Ectodermal cell (in vitro differentiated cells): ENCODE results near the gene TNS3.

Experiments used
- H3K27ac ChIP-seq: 2 replicates; pipeline ENCODE4 v1.7.0; 2013; ENCODE audit warnings: mild to moderate bottlenecking, low read depth, low read length; ENCODE audit not compliant: insufficient read depth, poor library complexity, severe bottlenecking
- H3K27me3 ChIP-seq: 2 replicates; pipeline ENCODE4 v1.7.0; 2013; ENCODE audit warnings: mild to moderate bottlenecking, low read length; ENCODE audit not compliant: insufficient read depth, control insufficient read depth, poor library complexity, severe bottlenecking
- H3K36me3 ChIP-seq: one replicate; pipeline ENCODE4 v1.7.0; 2013; ENCODE audit warnings: low read length; ENCODE audit not compliant: control insufficient read depth, insufficient read depth
- H3K4me1 ChIP-seq: one replicate; pipeline ENCODE4 v1.7.0; 2013; ENCODE audit warnings: low read length; ENCODE audit not compliant: control insufficient read depth, insufficient read depth
- H3K4me3 ChIP-seq: 2 replicates; pipeline ENCODE4 v1.7.0; 2013; ENCODE audit warnings: low read depth, low read length, control low read depth; ENCODE audit not compliant: insufficient read depth
- H3K9me3 ChIP-seq: 2 replicates; pipeline ENCODE4 v1.7.0; 2013; ENCODE audit warnings: mild to moderate bottlenecking, low read length, moderate library complexity; ENCODE audit not compliant: control insufficient read depth
- WGBS, 2 experiments: methylation state at CpG; one replicate each; pipeline ENCODE4 v1.1.7; 2013; ENCODE audit warnings: missing lambda C conversion rate in 2 of 2; 5-methylcytosine and 5-hydroxymethylcytosine counted together

TNS3 gene

GRCh38 chr7:47351233-47352154 lies 230.4 kb downstream of the TNS3 start:
- no peaks in the 10 kb centered on the region for H3K36me3 ChIP-seq
- H3K4me1 ChIP-seq: peaks cover 6% of the 10 kb centered on the region
- no peaks in the 10 kb centered on the region for H3K9me3 ChIP-seq
- H3K27me3 ChIP-seq: no peaks in the 10 kb centered on the region
- H3K4me3 ChIP-seq: no peak overlapping the region
- H3K27ac ChIP-seq: no peak overlapping the region
- 89 to 91% methylated on average over 20 of the region's 20 CpGs for WGBS, 2 experiments

GRCh38 chr7:47350425-47350824 lies 231.5 kb downstream of the TNS3 start:
- H3K4me3 ChIP-seq: no peak overlapping the region
- 88 to 93% methylated on average over 5 of the region's 5 CpGs for WGBS, 2 experiments
- no peaks in the 10 kb centered on the region for H3K36me3 ChIP-seq
- H3K27ac ChIP-seq: no peak overlapping the region
- no peaks in the 10 kb centered on the region for H3K9me3 ChIP-seq
- H3K27me3 ChIP-seq: no peaks in the 10 kb centered on the region
- H3K4me1 ChIP-seq: peaks cover 6% of the 10 kb centered on the region

GRCh38 chr7:47349401-47349800 lies 232.5 kb downstream of the TNS3 start:
- Histone ChIP-seq H3K27ac (no peak overlapping the region), H3K4me3 (no peak overlapping the region), H3K36me3 (no peaks in the 10 kb centered on the region), H3K27me3 (no peaks in the 10 kb centered on the region), H3K4me1 (peaks cover 6% of the 10 kb centered on the region), H3K9me3 (no peaks in the 10 kb centered on the region)
- WGBS, 2 experiments: 94 to 95% methylated on average over 7 of the region's 7 CpGs

GRCh38 chr7:47347816-47348385 lies 234.0 kb downstream of the TNS3 start:
- Histone ChIP-seq H3K4me1 (peaks cover 6% of the 10 kb centered on the region), H3K27ac (no peak overlapping the region), H3K9me3 (no peaks in the 10 kb centered on the region), H3K27me3 (no peaks in the 10 kb centered on the region), H3K4me3 (no peak overlapping the region), H3K36me3 (no peaks in the 10 kb centered on the region)
- 94% methylated on average over 6 of the region's 6 CpGs for WGBS, 2 experiments

GRCh38 chr7:47347346-47347745 lies 234.6 kb downstream of the TNS3 start:
- Histone ChIP-seq H3K27me3 (no peaks in the 10 kb centered on the region), H3K4me1 (peaks cover 6% of the 10 kb centered on the region), H3K36me3 (no peaks in the 10 kb centered on the region), H3K4me3 (no peak overlapping the region), H3K27ac (no peak overlapping the region), H3K9me3 (no peaks in the 10 kb centered on the region)
- 95% methylated on average over 6 of the region's 6 CpGs for WGBS, 2 experiments

- H3K27me3 ChIP-seq: no peaks in the 10 kb centered on the region
- H3K36me3 ChIP-seq: no peaks in the 10 kb centered on the region
- H3K4me1 ChIP-seq: peaks cover 6% of the 10 kb centered on the region
- H3K27ac ChIP-seq: no peak overlapping the region
- no peaks in the 10 kb centered on the region for H3K9me3 ChIP-seq
- no peak overlapping the region for H3K4me3 ChIP-seq
- WGBS, 2 experiments: 92 to 94% methylated on average over 7 of the region's 7 CpGs
These were observed 235.5 kb downstream of the TNS3 start for GRCh38 chr7:47346377-47346914.

- 95% methylated on average over 11 of the region's 11 CpGs for WGBS, 2 experiments
These were observed 236.0 kb downstream of the TNS3 start for GRCh38 chr7:47345857-47346298.

GRCh38 chr7:47344171-47344955 lies 237.5 kb downstream of the TNS3 start:
- no peaks in the 10 kb centered on the region for H3K36me3 ChIP-seq
- no peaks in the 10 kb centered on the region for H3K4me1 ChIP-seq
- H3K27me3 ChIP-seq: no peaks in the 10 kb centered on the region
- H3K4me3 ChIP-seq: no peak overlapping the region
- 96% methylated on average over 32 of the region's 32 CpGs for WGBS, 2 experiments
- no peak overlapping the region for H3K27ac ChIP-seq
- H3K9me3 ChIP-seq: no peaks in the 10 kb centered on the region

More at GRCh38 chr7:47345857-47346298, 236.0 kb downstream of the TNS3 start:
- H3K27me3 ChIP-seq: no peaks in the 10 kb centered on the region
- H3K9me3 ChIP-seq: no peaks in the 10 kb centered on the region
- no peak overlapping the region for H3K27ac ChIP-seq
- no peak overlapping the region for H3K4me3 ChIP-seq
- H3K36me3 ChIP-seq: no peaks in the 10 kb centered on the region
- H3K4me1 ChIP-seq: peaks cover 6% of the 10 kb centered on the region

GRCh38 chr7:47343061-47343455 lies 238.9 kb downstream of the TNS3 start:
- Histone ChIP-seq H3K27ac (no peak overlapping the region), H3K4me1 (no peaks in the 10 kb centered on the region), H3K9me3 (no peaks in the 10 kb centered on the region), H3K4me3 (no peak overlapping the region), H3K36me3 (no peaks in the 10 kb centered on the region), H3K27me3 (no peaks in the 10 kb centered on the region)
- 95 to 96% methylated on average over 5 of the region's 5 CpGs for WGBS, 2 experiments
